ENCODE data around the gene RC3H2.

The RC3H2 gene

DNA sequence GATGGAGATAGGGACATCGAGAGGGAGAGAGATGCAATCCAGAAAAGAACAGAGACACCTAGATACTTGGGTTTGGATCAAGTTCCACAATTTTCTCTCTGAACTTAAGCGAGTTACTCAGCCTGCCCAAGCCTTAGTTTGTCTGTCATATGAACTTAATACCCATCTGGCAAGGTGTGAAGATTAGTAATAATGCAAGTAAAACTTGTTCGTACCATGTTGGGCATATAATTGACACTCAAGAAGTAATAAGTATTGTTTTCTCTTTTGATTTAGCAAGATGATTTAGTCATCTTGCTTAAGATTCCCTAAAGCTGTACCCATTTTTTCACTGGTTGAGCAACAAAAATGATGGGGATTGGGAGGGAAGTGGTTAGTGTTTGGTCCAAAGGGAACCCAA lies 43.2 kb upstream of the RC3H2 start:
- no peak for DNase-seq
- H3K4me3 ChIP-seq (ENCODE audit: low read depth, low read length), result no peak overlapping the region
- TF ChIP-seq, protein P1, sequence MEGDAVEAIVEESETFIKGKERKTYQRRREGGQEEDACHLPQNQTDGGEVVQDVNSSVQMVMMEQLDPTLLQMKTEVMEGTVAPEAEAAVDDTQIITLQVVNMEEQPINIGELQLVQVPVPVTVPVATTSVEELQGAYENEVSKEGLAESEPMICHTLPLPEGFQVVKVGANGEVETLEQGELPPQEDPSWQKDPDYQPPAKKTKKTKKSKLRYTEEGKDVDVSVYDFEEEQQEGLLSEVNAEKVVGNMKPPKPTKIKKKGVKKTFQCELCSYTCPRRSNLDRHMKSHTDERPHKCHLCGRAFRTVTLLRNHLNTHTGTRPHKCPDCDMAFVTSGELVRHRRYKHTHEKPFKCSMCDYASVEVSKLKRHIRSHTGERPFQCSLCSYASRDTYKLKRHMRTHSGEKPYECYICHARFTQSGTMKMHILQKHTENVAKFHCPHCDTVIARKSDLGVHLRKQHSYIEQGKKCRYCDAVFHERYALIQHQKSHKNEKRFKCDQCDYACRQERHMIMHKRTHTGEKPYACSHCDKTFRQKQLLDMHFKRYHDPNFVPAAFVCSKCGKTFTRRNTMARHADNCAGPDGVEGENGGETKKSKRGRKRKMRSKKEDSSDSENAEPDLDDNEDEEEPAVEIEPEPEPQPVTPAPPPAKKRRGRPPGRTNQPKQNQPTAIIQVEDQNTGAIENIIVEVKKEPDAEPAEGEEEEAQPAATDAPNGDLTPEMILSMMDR (IDR thresholded peaks at IDR 0.05; ENCODE audit: low read depth, low read length), result no peak
- H3K36me3 ChIP-seq, result no peaks in the 10 kb centered on the region; the same call in none of the 2 replicates
- H3K9me3 ChIP-seq (ENCODE audit: severe bottlenecking), result no peaks in the 10 kb centered on the region
- no peaks in the 10 kb centered on the region for H3K27me3 ChIP-seq (ENCODE audit: insufficient read depth, low read depth, severe bottlenecking)
- no peak overlapping the region for H3K27ac ChIP-seq

- no peak overlapping the region for H3K4me3 ChIP-seq (ENCODE audit: low read depth, low read length)
- no peaks in the 10 kb centered on the region for H3K27me3 ChIP-seq (ENCODE audit: insufficient read depth, low read depth, severe bottlenecking)
- TF ChIP-seq, protein P1 (IDR thresholded peaks at IDR 0.05; ENCODE audit: low read depth, low read length), result no peak
- no peak for DNase-seq
- no peaks in the 10 kb centered on the region for H3K9me3 ChIP-seq (ENCODE audit: severe bottlenecking)
- H3K27ac ChIP-seq, result no peak overlapping the region
- H3K36me3 ChIP-seq, result no peaks in the 10 kb centered on the region; the same call in none of the 2 replicates
Measured at GRCh38 chr9:122946461-122947005, 41.4 kb upstream of the RC3H2 start.

DNA sequence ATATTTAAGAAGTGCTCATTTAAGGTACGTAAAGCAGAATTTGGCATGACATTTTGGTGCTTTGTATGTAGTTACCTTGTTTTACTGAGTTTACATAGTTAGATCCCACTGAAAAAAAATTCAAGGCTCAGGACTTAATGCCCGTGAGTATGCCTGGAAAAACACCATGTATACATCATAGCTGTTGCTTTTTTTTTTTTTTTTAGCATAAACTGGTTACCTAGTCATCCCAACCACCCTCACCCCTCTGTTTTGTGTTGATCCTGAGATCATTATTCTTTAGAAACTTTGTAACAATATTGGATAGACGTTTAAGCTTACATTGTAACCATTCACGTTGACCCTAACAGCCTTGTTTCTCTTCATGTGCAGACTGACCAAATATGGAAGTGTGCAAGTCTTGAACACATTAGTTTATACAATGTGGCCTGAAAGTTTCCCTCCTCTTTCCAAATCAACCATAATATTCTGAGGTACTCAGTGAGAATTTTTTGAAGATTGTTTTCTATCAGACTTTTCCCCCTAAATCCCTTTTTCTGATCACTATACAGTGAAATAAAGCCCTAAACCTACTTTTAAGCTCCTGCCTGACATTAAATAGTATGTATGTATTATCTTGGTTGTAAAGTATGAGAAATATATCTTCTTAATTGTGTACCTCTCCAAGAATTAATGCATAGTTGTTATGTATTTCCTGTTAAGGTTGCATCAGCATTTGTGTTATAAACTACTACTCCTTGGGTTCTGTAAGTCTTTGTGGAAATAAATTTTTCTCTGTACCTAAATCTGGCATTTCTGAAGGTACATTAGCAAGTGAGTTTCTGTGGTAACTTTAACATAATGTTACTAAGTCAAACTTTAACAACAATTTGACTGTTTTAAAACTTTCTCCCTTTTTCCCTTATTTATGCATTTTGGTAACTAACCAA lies 40.1 kb upstream of the RC3H2 start:
- Histone ChIP-seq H3K4me3 (ENCODE audit: low read depth, low read length) (no peak overlapping the region), H3K27ac (no peak overlapping the region), H3K36me3 (no peaks in the 10 kb centered on the region; the same call in 1 of the 2 replicates), H3K9me3 (ENCODE audit: severe bottlenecking) (no peaks in the 10 kb centered on the region), H3K27me3 (ENCODE audit: insufficient read depth, low read depth, severe bottlenecking) (no peaks in the 10 kb centered on the region)
- TF ChIP-seq, protein P1 (IDR thresholded peaks at IDR 0.05; ENCODE audit: low read depth, low read length), result no peak
- DNase-seq, result no peak

DNA sequence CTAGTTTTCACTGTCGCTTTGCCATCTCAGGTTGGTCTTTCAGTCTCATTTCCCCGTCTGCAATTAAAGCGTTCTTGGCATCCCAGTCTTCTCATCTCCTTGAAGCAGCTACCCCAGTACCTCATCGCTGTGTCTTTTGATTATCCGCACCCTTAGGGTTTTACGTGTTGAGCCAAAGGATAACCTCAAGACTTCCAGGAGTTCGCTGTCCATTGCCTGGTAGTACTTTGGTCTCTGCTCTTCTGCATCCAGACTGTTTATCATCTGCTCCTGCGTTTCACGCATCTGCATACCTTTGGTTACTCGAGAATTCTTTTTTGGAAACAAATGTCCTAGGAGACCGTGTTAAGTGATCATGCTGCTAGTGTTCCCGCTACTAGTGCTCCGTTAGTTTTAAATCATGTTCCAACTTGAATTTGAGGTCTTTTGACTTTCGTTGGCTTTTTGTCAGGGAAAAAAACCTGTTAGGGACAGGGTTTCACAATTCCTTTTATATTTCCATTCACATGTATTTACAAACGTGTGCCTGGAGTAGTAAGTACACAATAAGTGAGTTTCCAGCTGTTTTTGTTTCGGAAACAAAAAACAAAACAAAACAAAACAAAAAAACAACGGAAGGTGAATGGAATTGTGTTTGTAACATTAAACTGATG lies 36.5 kb upstream of the RC3H2 start:
- TF ChIP-seq, protein P1 (IDR thresholded peaks at IDR 0.05; ENCODE audit: low read depth, low read length), result no peak
- no peak for DNase-seq

DNA sequence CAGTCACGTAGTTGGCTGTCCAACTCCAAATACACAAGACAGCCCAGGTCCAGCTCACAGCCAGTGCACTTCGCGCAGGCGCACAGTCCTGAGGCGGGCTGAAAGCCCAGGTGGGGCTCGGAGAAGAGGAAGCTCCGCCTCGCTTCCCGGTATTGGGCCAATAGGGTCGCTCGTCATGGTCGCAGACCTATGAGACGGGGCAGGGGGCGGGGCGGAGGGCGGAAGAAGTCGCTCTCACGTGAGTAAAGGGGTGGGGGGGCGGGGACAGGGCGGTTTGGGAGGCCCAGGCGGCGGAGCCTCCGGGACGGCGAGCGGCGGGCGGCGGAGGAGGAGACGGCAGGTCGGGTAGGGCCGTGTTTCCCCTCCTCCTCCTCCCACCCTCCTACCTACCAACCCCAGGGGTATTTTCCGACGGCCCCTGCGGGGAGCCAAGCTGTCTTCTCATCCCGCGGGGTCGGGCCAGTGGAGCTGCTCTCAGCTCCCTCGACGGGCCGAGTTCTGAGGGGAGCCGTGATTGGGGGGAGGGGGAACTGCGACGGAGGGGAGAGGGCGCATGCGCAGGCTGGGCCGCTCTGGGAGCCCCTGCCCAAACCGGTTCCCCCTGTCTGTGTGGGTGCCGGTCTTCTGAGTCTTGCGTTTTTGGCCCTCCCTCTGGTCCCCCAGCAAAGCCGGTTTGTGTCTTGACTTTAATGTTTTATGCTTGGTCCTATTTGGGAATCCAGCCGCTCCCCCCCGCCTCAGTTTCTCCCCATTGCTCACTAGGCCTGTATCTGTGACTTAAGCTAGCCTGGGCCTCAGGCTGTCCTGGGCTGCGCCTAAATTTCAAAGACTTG lies 35.8 kb upstream of the RC3H2 start, which contains the start of gene RABGAP1:
Gene RABGAP1 (plus strand): TSS at position 272 of the 833 bp plus-strand sequence. CDS start 16,040 bp downstream, outside the sequence.
- no peaks in the 10 kb centered on the region for H3K27me3 ChIP-seq (ENCODE audit: insufficient read depth, low read depth, severe bottlenecking)
- peak within 1 kb of the TSS; percentile 90 for H3K4me3 ChIP-seq (ENCODE audit: low read depth, low read length)
- H3K9me3 ChIP-seq (ENCODE audit: severe bottlenecking), result no peaks in the 10 kb centered on the region
- peak; percentile 100 for DNase-seq
- TF ChIP-seq, protein P1 (IDR thresholded peaks at IDR 0.05; ENCODE audit: low read depth, low read length), result no peak
- peak within 1 kb of the TSS; percentile 92 for H3K27ac ChIP-seq
- H3K36me3 ChIP-seq, result peaks cover 26% of the 10 kb centered on the region

More for the DNA sequence above, 36.5 kb upstream of the RC3H2 start:
- Histone ChIP-seq H3K27ac (peak overlapping the region; percentile 92), H3K9me3 (ENCODE audit: severe bottlenecking) (no peaks in the 10 kb centered on the region), H3K36me3 (peaks cover 19% of the 10 kb centered on the region), H3K4me3 (ENCODE audit: low read depth, low read length) (peak overlapping the region; percentile 90), H3K27me3 (ENCODE audit: insufficient read depth, low read depth, severe bottlenecking) (no peaks in the 10 kb centered on the region)

Data from WERI-Rb-1 (cell line).